ENCODE measurements around the gene SLC22A15.

DNA sequence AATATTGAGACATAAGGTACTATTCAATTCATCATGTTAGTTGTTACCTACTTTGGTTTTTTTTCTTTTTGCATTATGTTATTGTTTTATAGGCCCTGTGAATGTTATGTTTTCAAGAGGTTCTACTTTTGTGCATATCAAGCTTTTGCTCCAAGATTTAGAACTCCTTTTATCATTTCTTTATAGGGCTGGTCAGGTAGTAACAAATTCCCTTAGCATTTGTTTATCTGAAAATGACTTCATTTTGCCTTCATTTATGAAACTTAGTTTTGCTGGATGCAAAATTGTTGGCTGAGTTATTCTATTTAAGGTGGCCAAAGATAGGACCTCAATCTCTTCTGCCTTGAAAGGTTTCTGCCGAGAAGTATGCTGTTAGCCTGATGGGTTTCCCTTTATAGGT, 113.6 kb downstream of the SLC22A15 start:
- no peak for TF ChIP-seq EZH2 (IDR thresholded peaks at IDR 0.05; ENCODE audit: low read length, missing control alignments)
- TF ChIP-seq, protein P1, sequence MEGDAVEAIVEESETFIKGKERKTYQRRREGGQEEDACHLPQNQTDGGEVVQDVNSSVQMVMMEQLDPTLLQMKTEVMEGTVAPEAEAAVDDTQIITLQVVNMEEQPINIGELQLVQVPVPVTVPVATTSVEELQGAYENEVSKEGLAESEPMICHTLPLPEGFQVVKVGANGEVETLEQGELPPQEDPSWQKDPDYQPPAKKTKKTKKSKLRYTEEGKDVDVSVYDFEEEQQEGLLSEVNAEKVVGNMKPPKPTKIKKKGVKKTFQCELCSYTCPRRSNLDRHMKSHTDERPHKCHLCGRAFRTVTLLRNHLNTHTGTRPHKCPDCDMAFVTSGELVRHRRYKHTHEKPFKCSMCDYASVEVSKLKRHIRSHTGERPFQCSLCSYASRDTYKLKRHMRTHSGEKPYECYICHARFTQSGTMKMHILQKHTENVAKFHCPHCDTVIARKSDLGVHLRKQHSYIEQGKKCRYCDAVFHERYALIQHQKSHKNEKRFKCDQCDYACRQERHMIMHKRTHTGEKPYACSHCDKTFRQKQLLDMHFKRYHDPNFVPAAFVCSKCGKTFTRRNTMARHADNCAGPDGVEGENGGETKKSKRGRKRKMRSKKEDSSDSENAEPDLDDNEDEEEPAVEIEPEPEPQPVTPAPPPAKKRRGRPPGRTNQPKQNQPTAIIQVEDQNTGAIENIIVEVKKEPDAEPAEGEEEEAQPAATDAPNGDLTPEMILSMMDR (conservative IDR thresholded peaks at IDR 0.05 in 1 of 2, IDR thresholded peaks at IDR 0.05 in 1 of 2; ENCODE audit: low read depth in 1 of 2, low read length in 2 of 2): no peak
